HG03457 (cell line): Measurements from ENCODE around the gene PGAP3.

Experiments used
- ATAC-seq: cut with Tn5 transposase; IDR thresholded peaks from one replicate; pipeline ENCODE4 v1.9.1; 2021; ENCODE audit warnings: moderate number of reproducible peaks; ENCODE audit not compliant: unreplicated experiment

PGAP3 gene

GRCh38 chr17:39673335-39674081, 14.3 kb downstream of the PGAP3 start:
- ATAC-seq = no peak

DNA sequence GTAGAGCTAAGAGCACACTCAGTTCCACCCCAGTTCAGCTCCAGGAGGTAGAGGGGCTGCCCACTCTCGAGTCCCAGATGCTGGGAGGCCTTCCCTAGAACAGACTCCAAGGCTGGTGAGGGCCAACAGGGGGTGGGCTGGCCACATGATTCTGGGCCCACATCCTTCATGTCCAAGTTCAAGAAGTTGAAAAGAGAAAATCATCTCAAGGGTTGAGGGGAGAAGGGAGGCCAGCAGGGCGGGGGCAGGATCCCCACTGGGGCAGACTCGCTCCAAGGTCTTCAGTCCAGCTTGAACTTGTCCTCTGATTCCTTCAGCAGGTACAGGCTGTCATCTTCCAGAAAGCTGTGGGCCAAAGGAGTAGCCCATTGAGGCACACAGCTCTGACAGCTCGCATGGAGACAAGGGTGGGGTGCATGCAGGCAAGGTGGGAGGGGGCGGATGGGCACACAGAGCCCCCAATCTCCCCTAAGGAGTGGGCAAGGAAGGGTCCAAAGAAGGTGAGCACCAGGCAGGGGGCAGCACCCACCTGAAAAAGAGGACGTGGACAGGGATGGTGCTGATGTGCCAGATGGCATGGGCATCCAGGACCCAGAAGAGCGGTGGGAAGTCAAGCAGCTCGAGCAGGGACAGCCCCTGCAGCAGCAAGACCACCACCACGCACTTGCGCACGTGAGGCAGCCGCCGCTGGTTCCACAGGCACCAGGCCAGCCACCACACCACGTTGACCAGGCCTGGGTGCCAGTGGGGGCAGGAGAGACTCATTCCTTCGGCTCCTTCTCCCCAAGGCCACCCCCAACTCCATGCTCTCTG, 15.1 kb downstream of the PGAP3 start:
- no peak for ATAC-seq

DNA sequence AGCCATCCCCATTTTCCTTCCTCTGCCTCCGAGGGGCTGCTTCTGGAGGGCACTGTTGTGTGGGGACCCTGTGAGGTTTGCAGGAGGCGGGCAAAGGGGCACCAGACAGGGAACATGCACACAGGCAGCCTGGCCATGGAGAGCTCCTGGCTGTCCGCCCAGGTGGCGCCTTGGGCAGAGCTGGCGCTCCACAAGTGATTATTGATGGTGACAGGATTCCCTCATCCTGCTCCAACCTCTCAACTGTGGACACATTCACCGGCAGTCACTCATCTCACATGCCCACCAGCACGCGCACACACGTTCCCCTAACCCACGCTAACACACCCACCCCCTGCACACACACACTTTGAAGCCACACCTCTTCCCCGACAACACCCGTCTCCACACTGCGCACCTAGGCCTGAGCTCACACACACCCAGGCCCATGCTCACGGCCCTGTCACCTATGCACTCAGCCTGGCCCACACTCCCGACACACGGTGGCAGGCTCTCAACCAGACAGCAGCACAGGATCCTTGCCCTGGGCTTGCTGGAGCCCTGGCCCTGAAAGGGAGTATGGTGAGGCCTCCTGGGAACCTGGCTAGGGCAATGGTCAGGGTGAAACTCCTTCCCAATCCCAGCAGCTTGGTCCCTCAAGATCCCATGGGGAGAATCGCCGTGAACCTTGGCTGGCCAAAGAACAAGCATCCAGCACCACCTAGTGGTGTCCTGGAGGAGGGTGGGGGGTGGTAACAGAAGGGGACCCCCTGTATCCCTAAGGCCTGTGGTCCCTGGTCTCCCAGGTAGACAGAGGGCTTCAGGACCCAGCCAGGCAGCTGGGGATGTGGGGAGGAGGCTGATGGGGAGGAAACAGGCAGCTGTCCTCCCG, 16.0 kb downstream of the PGAP3 start:
- no peak for ATAC-seq

DNA sequence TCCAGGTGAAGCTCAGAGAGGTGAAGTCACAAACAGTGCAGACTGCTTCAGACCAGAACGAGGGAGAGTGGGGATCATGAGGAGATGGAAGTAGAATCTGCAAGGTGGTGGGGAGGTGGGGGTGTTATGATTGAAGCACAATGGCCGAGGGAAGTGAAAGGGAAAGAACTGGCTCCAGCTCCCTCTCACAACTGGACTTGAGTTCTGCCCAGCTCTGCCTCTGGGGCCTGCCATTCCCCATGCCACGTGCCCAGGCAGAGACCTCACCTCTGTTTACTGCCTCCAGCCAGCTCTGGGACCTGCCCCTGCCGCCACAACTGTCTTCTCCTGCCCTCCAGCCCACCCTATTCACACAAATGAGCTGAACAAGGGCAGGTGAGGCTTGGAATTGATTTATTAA, 17.1 kb downstream of the PGAP3 start:
- ATAC-seq = no peak

- no peak for ATAC-seq
Observed at GRCh38 chr17:39669897-39670735, 17.7 kb downstream of the PGAP3 start.

- ATAC-seq = no peak
Observed at GRCh38 chr17:39667945-39668924, 19.6 kb downstream of the PGAP3 start, which contains the start of gene PNMT. Gene PNMT, plus strand, starts transcription at chr17:39668453. Its CDS starts 23 bp downstream, at chr17:39668476.

- ATAC-seq = no peak
Observed at GRCh38 chr17:39667262-39667944, 20.5 kb downstream of the PGAP3 start.

DNA sequence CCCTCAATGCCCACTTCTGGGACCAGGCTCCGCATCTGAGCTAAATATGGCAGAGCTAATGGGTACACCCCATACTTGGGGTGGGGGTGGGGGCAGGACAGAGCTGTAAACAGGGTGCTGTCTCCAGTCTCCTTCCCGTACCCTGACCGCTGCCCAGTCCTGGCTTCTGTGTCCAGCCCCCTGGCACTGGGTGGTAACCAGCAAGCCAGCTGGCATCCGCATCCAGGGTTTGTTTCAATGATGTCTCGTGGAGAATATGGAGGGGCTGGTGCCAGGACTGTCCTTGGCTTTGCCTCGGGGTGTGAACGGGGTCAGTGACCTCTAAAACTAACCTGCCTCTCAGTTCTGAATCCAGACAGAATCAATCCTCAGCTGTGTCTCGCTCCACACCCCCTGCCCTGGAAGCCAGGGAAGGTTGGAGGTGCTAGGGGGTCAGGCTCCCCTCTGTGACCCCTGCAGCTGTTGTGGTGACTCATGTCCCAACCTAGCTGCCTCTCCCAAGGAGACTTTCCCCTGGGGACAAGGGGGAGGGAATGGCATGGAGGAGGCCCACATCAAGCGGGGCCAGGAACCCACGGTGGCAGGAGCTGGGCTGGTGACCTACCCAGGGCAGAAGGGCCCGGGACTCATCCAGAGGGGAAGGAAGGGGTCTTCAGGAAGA, 21.1 kb downstream of the PGAP3 start:
- ATAC-seq = no peak

- ATAC-seq = no peak
Observed at GRCh38 chr17:39666231-39666600, 21.6 kb downstream of the PGAP3 start.

GRCh38 chr17:39665642-39666224, 22.1 kb downstream of the PGAP3 start:
- ATAC-seq = no peak

- ATAC-seq = no peak
Observed at GRCh38 chr17:39664581-39665561, 23.0 kb downstream of the PGAP3 start, which contains the start of gene TCAP. Gene TCAP, plus strand, starts transcription at chr17:39665349. Its CDS starts 11 bp downstream, at chr17:39665360.

DNA sequence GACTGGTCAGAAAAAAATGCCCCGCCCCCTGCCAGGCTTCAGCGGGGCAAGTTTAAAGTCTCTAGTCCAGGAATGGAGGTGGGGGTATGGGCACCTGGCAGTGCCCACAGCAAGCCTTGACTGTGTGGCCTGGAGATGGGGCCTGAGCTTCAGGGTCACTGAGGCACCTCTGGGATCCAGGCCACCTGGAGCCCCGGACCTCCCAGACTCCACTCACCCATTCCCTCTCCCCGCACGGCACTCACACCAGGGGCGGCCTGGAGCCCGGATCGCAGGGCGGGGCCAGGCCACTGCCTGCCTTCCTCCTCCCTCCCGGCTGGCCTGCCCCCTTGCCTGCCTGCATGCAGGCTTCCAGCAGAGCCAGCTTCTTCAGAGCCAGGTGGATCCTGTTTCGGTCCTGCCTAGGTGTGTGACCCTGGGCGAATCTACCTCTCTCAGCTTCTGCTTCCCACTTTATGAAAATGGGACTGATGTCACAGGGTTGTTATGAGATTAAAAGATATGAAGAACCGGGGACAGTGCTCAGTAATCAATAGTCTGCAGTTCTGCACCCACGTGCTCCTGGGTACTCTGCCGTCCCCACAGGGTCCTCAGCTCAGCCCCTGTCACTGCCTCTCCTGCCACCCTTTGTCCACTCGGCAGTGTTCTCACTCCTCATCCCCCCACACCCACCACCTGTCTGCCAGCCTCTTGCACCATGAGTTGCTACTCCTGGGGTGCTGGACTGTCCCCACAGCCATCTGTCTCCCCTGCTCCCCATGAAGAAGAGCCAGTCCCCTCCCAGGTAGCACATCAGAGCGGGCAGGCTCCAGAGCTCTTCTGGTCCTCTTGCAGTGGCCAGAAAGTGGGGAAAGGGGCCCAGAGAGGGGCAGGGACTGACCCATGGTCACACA, 23.9 kb downstream of the PGAP3 start:
- ATAC-seq = no peak

GRCh38 chr17:39663340-39663687, 24.5 kb downstream of the PGAP3 start:
- ATAC-seq = no peak

- no peak for ATAC-seq
Observed at GRCh38 chr17:39662551-39663339, 25.1 kb downstream of the PGAP3 start.
